Posterior vena cava (tissue), 2 donors: Measurements from ENCODE around the gene SAMD1. TPM values are rescaled to one million over a fixed set of nuclear protein-coding genes. Genes with fewer than 3 reads are reported as not detected.

Experiments used
- DNase-seq: peaks from one replicate; pipeline ENCODE4 v3.0.0-alpha.2; 2020; ENCODE audit warnings: low spot score
- intact Hi-C, 2 donors: fragments of 100-400 bp; cut with DNase I; formaldehyde crosslinking; loops; one replicate each; pipeline versions ENCODE4 v1.14.1 to v1.14.2; 2022 to 2023
- total RNA-seq, 2 donors: library from RNA; stranded (reverse); fragmentation: NEBNext Ultra II Directional; extraction: Animal tissue kit (Norgen Biotek cat#: 25700); gene quantifications; one replicate each; pipeline ENCODE4 v1.2.1, GENCODE V29; 2021
- donor health status: DM: yes; HTN: yes; CAD: no.
- donor health status: DM: yes; HTN: yes; CAD: no.

SAMD1 gene
- total RNA-seq, 2 donors from 2014 or later = 22.7 to 23.6 TPM

GRCh38 chr19:14072535-14073260 is 17.9 kb downstream of the SAMD1 start, which contains the start of gene MISP3:
Gene MISP3 (plus strand): TSS chr19:14072786. CDS start chr19:14073310, 524 bp downstream.
- intact Hi-C loops = loop anchor here (1.0 to 5.0 kb wide), 3 partner anchors 190 to 470 kb away; no protein-coding TSS in a partner anchor
- DNase-seq = no peak

GRCh38 chr19:14070268-14071050 is 20.1 kb downstream of the SAMD1 start:
- DNase-seq = no peak
- intact Hi-C loops = loop anchor here in 1 of 2 donors (5.0 kb wide), 2 partner anchors 188 to 468 kb away; no protein-coding TSS in a partner anchor

- intact Hi-C loops = no loop called here
- no peak for DNase-seq
Measured at GRCh38 chr19:14066134-14066533, 24.4 kb downstream of the SAMD1 start.

GRCh38 chr19:14063105-14063504 is 27.4 kb downstream of the SAMD1 start:
- no peak for DNase-seq
- intact Hi-C loops = no loop called here

- no peak for DNase-seq
- intact Hi-C loops = no loop called here
Measured at GRCh38 chr19:14062558-14062855, 28.0 kb downstream of the SAMD1 start.

GRCh38 chr19:14061751-14062557 is 28.6 kb downstream of the SAMD1 start, which contains the start of gene PALM3:
Gene PALM3 (minus strand): TSS chr19:14062076. CDS start chr19:14061980, 96 bp downstream.
- DNase-seq = no peak
- intact Hi-C loops = no loop called here

GRCh38 chr19:14061081-14061749 is 29.3 kb downstream of the SAMD1 start:
- intact Hi-C loops = no loop called here

GRCh38 chr19:14059652-14060155 is 30.8 kb downstream of the SAMD1 start:
- intact Hi-C loops = no loop called here
- DNase-seq = no peak

More at GRCh38 chr19:14061081-14061749, 29.3 kb downstream of the SAMD1 start:
- no peak for DNase-seq

GRCh38 chr19:14059093-14059480 is 31.5 kb downstream of the SAMD1 start:
- intact Hi-C loops = no loop called here
- no peak for DNase-seq

- DNase-seq = no peak
- intact Hi-C loops = no loop called here
Measured at GRCh38 chr19:14058182-14059092, 32.1 kb downstream of the SAMD1 start.

GRCh38 chr19:14056741-14057356 is 33.7 kb downstream of the SAMD1 start:
- no peak for DNase-seq
- intact Hi-C loops = no loop called here

GRCh38 chr19:14056069-14056666 is 34.4 kb downstream of the SAMD1 start:
- no peak for DNase-seq
- intact Hi-C loops = no loop called here

- no peak for DNase-seq
- intact Hi-C loops = no loop called here
Measured at GRCh38 chr19:14055396-14055795, 35.2 kb downstream of the SAMD1 start.

- no peak for DNase-seq
- intact Hi-C loops = no loop called here
Measured at GRCh38 chr19:14054721-14055120, 35.8 kb downstream of the SAMD1 start.

GRCh38 chr19:14054099-14054498 is 36.5 kb downstream of the SAMD1 start:
- intact Hi-C loops = no loop called here
- DNase-seq = no peak

- no peak for DNase-seq
- intact Hi-C loops = no loop called here
Measured at GRCh38 chr19:14053500-14053899, 37.1 kb downstream of the SAMD1 start.

GRCh38 chr19:14053032-14053431 is 37.5 kb downstream of the SAMD1 start:
- DNase-seq = no peak
- intact Hi-C loops = no loop called here
